ENCODE results near the gene PTGES3. TPM values are rescaled to one million over a fixed set of nuclear protein-coding genes. Genes with fewer than 3 reads are reported as not detected.
A peak's percentile ranks its signal among the peaks of the same experiment; 100 is the strongest.

The PTGES3 gene
- total and polyA plus RNA-seq, 12 donors = 47.3 to 296 (median 94.4) TPM

DNA sequence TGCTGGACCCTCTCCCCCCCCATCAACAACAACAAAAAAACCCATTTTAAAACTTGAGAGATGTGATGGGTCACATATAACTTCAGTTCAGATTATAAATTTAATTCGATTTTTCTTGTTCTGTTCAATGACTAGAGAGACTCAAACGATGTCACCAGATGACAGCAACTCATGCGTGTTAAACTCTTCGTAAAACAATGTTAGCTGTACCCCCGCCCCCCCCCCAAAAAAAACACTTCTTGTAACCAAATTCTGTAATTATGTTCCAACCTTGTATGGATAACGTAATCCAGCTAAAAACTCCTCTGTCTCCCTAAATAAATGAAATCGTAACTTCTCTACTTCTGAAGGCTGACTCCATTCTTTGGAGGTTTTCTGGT, 37.6 kb upstream of the PTGES3 start:
- no peaks in the 10 kb centered on the region for H3K9me3 ChIP-seq (replicated peaks in 1 of 3)
- intact Hi-C loops (cut with DNase I) = loop anchor here in 1 of 2 donors (10.0 kb wide), 1 partner anchor 81 kb away; the partner anchor contains the start of gene ATP5F1B
- peaks cover 30 to 32% of the 10 kb centered on the region in 2 donors for H3K4me1 ChIP-seq (replicated peaks in 1 of 2)
- peak overlapping the region; percentile 81 to 97 (median 87) for H3K27ac ChIP-seq
- no peak for DNase-seq
- WGBS, 4 donors = 13 to 20% (median 18%) methylated on average over 6 to 7 of the region's 7 CpGs
- no peak for TF ChIP-seq POLR2A (IDR thresholded peaks at IDR 0.05)
- TF ChIP-seq, protein P1, sequence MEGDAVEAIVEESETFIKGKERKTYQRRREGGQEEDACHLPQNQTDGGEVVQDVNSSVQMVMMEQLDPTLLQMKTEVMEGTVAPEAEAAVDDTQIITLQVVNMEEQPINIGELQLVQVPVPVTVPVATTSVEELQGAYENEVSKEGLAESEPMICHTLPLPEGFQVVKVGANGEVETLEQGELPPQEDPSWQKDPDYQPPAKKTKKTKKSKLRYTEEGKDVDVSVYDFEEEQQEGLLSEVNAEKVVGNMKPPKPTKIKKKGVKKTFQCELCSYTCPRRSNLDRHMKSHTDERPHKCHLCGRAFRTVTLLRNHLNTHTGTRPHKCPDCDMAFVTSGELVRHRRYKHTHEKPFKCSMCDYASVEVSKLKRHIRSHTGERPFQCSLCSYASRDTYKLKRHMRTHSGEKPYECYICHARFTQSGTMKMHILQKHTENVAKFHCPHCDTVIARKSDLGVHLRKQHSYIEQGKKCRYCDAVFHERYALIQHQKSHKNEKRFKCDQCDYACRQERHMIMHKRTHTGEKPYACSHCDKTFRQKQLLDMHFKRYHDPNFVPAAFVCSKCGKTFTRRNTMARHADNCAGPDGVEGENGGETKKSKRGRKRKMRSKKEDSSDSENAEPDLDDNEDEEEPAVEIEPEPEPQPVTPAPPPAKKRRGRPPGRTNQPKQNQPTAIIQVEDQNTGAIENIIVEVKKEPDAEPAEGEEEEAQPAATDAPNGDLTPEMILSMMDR (IDR thresholded peaks at IDR 0.05) = no peak
- H3K36me3 ChIP-seq (replicated peaks in 1 of 2) = no peaks in the 10 kb centered on the region
- H3K27me3 ChIP-seq = no peaks in the 10 kb centered on the region
- peak overlapping the region in 2 of 4 donors; percentile 50 to 64 for H3K4me3 ChIP-seq

GRCh38 chr12:56724972-56725722, 37.1 kb upstream of the PTGES3 start, which contains the start of gene NACA:
Gene NACA, minus strand, starts transcription at chr12:56725299. Its CDS starts 778 bp downstream, at chr12:56724521.
- intact Hi-C loops (cut with DNase I) = loop anchor here in 1 of 2 donors (10.0 kb wide), 1 partner anchor 80 kb away; the partner anchor contains the start of gene ATP5F1B
- peaks cover 33 to 36% of the 10 kb centered on the region in 2 donors for H3K4me1 ChIP-seq (replicated peaks in 1 of 2)

GRCh38 chr12:56724701-56724971, 36.6 kb upstream of the PTGES3 start:
- WGBS, 4 donors = 0 to 1% (median 0%) methylated on average over 7 to 9 of the region's 9 CpGs
- peak overlapping the region; percentile 81 to 97 (median 87) for H3K27ac ChIP-seq
- TF ChIP-seq, protein P1 (IDR thresholded peaks at IDR 0.05) = no peak
- TF ChIP-seq POLR2A (IDR thresholded peaks at IDR 0.05) = no peak
- no peaks in the 10 kb centered on the region for H3K27me3 ChIP-seq
- H3K36me3 ChIP-seq (replicated peaks in 1 of 2) = peaks cover 0 to 7% of the 10 kb centered on the region in 2 donors
- peak in 3 of 7 donors; percentile 33 to 40 (median 37) for DNase-seq
- H3K4me3 ChIP-seq = peak overlapping the region; percentile 24 to 99 (median 57)
- intact Hi-C loops (cut with DNase I) = loop anchor here in 1 of 2 donors (10.0 kb wide), 1 partner anchor 80 kb away; the partner anchor contains the start of gene ATP5F1B
- no peaks in the 10 kb centered on the region for H3K9me3 ChIP-seq (replicated peaks in 1 of 3)
- peaks cover 33 to 41% of the 10 kb centered on the region in 2 donors for H3K4me1 ChIP-seq (replicated peaks in 1 of 2)

More at GRCh38 chr12:56724972-56725722, 37.1 kb upstream of the PTGES3 start, which contains the start of gene NACA:
- peaks cover 0 to 2% of the 10 kb centered on the region in 2 donors for H3K36me3 ChIP-seq (replicated peaks in 1 of 2)
- 0 to 2% (median 1%) methylated on average over 24 to 46 of the region's 46 CpGs for WGBS, 4 donors
- H3K4me3 ChIP-seq = peak within 1 kb of the TSS; percentile 24 to 99 (median 57)
- no peaks in the 10 kb centered on the region for H3K27me3 ChIP-seq
- DNase-seq = peak; percentile 97 to 100 (median 99)
- no peaks in the 10 kb centered on the region for H3K9me3 ChIP-seq (replicated peaks in 1 of 3)
- TF ChIP-seq POLR2A (IDR thresholded peaks at IDR 0.05) = peak; percentile 82 to 97
- TF ChIP-seq, protein P1 (IDR thresholded peaks at IDR 0.05) = no peak
- H3K27ac ChIP-seq = peak within 1 kb of the TSS; percentile 81 to 97 (median 87)

- Histone ChIP-seq H3K9me3 (replicated peaks in 1 of 3) (no peaks in the 10 kb centered on the region), H3K36me3 (replicated peaks in 1 of 2) (peaks cover 0 to 12% of the 10 kb centered on the region in 2 donors), H3K4me3 (peak overlapping the region; percentile 24 to 99 (median 57)), H3K4me1 (replicated peaks in 1 of 2) (peaks cover 33 to 47% of the 10 kb centered on the region in 2 donors), H3K27ac (peak overlapping the region; percentile 81 to 97 (median 87)), H3K27me3 (no peaks in the 10 kb centered on the region)
- intact Hi-C loops (cut with DNase I) = loop anchor here in 1 of 2 donors (10.0 kb wide), 1 partner anchor 79 kb away; the partner anchor contains the start of gene ATP5F1B
- TF ChIP-seq, protein P1 (IDR thresholded peaks at IDR 0.05) = no peak
- TF ChIP-seq POLR2A (IDR thresholded peaks at IDR 0.05) = peak; percentile 49 to 89
- WGBS, 4 donors = 0 to 2% (median 1%) methylated on average over 14 of the region's 14 CpGs
- DNase-seq = peak; percentile 76 to 91 (median 87)
Measured at GRCh38 chr12:56723889-56724700, 36.0 kb upstream of the PTGES3 start.
